ENCODE results near the gene IMPDH1.

IMPDH1 gene

DNA sequence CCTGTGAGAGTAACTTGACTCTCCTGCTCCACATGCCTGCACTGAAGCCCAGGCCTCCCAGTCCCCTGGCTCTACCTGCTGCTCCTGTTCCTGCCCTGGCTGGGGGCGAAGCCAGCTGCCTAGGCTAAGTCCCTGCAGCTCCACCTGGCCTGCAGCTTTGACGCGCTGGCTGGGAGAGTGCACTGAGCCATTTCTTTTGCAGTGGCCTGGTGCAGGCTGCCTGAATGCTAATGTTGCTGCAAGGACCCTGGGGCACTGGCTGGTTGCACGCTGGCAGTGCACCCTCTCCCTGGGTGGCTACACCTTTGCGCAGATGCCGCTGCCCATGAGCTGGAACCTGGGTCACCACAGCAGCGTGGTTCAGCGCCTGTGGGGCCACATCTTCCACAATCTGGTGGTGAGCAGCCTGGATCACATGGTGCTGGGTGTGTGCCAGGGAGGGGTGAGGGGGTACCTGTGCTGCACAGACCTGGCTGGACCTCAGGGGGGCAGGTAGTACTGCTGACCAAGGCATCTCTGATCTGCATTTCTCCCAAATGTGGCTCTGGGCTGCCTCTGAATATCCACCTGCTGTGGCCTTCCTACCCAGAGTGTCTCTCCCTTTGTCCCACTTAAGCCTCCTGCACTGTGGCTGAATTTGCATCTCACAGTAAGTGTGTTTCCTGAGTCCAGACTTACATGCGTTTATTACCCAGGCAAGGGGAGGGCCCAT lies 20.0 kb downstream of the IMPDH1 start:
- no peak for DNase-seq (ENCODE audit: extremely low spot score, insufficient read length, low read depth)
- FAIRE-seq = no peak

DNA sequence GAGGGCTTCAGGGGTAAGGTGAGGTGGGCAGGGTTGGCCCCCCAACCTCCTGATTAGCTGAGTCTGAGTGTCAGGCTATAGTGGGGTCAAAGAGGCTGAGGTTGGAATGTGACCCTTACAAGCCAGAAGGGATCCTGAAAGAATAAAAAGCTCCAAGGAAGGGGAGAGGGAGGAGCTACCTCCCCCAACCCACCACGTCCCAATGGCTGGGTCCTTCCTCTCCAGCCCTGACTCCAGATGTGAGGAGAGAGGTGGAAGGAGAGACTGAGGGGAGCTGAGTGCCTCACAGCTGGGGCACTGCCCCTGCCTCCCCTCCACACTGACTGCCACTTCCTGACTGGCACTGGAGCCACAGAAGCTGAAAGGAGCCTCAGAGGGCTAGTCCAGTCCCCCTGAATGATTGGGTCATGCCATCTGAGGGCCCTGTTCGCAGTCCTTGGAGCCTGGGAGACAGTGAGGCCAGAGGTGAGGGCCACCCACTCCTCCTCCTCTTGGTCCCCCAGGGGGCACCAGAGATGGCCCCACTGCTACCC lies 20.6 kb downstream of the IMPDH1 start:
- FAIRE-seq (no peak), DNase-seq (ENCODE audit: extremely low spot score, insufficient read length, low read depth) (no peak)

DNA sequence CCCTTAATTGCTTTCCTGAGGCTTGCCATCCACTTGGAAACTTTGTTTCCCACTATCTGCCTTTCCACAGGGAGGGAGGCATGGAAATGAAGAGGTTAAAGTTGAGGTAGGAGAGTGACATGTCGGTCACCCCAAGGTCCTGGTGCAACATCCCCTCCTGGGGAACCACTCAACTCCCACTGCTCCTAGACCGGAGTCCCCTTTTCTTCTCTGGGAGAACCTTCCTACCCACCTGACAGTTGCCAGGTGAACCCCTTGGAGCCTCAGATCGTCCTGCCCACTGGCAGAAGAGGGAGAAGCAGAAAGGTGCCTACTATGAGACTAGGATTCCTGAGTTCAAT lies 21.7 kb downstream of the IMPDH1 start:
- DNase-seq (ENCODE audit: extremely low spot score, insufficient read length, low read depth) = no peak
- FAIRE-seq = no peak

DNA sequence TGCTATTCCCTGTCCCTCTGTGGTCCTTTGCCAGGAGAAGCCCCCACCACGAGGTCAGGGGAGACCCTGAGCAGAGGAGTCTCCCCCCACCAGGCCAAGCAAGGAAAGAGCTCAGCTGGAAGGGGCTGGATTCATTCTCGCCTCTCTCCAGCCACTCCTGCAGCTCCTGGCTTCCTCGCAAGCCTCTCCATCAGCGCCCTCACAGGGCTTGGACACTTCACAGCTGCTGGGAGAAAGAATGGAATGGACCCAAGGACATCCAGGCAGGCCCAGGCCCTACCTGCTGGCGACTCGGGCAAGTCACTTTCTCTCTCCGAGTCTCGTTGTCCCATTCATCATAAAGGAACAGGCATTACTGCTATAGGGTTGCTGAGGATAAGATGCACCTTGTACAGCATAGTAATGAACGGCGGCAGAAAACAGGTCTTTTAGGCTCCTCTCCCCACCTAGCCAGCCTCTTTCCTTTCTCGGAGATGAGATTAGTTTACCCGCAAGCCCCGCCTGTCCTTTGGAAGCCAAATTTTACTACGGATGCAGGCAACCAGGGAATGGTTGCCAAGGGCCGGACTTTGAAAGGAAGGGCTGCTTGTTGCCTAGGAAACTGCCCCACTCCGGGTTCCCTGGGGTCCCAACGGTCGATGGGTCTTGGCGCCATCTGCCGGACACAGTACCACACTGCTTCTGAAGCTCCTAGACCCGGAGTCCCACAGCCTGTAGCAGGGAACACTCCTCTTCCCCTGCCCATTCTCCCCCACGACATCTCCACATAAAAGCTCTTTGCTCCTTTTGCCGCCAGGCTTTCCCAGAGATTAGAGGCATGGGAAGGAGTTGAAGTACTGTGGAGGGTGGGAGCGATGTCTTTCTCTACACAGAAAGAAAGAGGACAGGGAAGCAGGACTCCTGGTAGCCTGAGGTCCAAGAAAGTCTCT lies 22.3 kb downstream of the IMPDH1 start:
- DNase-seq (ENCODE audit: extremely low spot score, insufficient read length, low read depth) = peak; percentile 75
- FAIRE-seq = peak; percentile 35

DNA sequence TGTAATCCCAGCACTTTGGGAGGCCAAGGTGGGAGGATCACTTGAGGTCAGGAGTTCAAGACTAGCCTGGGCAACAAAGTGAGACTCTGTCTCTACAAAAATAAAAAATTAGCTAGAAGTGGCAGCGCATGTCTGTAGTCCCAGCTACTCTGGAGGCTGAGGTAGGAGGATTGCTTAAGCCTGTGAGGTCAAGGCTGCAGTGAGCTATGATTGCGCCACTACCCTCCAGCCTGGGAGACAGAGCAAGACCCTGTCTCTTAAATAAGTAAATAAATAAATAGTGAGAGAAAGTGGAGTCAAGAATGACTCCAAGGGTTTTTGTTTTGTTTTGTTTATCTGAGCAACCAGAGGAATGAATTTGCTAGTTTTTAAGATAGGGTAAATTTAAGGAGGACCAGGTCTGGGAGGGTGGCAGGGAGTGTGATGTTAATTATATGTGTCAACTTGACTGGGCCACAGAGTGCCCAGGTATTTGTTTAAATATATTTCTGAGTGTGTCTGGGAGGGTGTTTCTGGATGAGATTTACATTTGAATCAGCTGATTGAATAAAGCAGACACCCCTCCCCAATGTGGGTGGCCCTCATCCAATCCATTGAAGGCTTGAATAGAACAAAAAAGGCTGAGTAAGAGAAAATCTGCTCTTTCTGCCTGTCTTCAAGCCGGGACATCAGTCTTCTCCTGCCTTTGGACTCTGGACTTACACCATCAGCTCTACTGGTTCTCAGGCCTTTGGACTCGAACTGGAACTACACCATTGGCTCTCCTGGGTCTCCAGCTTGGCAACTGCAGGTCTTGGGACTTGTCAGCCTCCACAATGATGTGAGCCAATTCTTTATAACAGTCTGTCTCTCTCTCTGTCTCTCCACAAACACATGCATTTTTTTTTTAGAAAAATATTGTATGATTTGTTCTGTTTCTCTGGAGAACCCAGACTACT lies 23.5 kb downstream of the IMPDH1 start:
- DNase-seq (ENCODE audit: extremely low spot score, insufficient read length, low read depth) (no peak), FAIRE-seq (no peak)

DNA sequence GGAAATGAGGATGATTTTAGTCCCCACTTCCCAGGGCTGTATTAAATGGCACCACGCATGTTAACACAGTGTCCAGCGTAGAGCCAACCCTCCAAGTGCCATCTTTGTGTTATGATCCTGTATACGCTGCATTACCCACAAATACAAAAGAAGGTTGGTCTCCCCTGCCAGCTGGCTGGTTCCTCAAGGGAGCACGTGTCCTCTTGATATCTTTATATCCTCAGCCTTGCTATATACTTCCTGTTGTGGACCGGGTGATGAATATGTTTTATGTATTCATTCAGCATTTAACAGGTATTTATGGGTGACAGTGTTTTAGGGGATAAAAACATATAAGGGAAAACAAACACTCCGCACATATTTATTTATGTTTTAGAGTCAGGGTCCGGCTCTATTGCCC lies 25.1 kb downstream of the IMPDH1 start:
- FAIRE-seq (no peak), DNase-seq (ENCODE audit: extremely low spot score, insufficient read length, low read depth) (no peak)

DNA sequence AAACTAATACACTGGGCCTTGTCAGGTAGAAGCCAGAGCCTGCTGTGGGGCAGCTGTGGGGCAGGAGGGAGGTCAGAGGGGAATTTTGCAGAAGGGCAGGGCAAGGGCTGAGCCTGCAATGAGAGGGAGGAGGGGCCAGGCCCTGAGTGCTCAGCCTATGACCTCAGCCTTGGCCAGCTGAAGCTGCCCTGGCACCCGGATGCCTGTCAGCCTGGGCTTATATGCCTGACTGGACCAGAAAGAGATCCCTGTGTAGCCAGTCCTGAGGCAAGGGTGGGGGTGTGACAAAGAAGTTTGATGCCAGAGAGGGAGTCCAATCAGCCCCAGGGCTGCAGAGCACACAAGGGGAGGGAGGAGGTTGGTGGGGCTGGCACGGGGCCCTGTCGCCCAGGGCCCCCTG lies 26.0 kb downstream of the IMPDH1 start:
- FAIRE-seq (no peak), DNase-seq (ENCODE audit: extremely low spot score, insufficient read length, low read depth) (no peak)

DNA sequence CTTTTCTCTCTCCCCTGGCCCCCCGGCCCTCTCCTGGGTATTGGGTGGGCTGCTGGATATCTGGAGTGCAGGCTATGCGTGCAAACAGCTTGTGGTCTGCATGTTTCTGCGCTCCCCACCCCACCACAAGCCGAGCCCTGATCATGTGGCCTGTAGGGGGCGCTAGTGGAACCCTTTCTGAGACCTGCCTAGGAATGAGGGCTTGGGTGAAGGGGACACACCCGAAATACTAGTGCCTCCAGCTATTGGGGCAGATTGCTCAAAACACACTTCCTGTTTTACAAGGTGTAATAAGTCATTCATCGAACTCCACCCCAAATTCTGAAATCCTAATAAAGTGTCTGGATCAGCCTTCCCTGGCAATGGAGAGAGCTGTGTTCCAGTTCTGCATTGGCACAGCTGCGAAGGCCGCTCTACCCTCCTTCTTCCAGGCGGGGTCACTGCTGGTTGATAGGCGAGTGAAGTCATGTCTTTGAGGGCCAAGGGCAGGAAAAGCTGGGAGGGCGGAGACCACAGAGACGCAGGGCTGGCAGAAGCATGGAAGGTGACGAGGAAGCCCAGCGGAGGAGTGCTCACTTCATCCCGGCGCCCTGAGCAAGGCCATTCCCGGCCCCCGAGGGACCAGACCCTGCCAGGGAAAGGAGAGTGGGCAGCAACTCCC lies 28.5 kb downstream of the IMPDH1 start:
- FAIRE-seq (no peak), DNase-seq (ENCODE audit: extremely low spot score, insufficient read length, low read depth) (no peak)

DNA sequence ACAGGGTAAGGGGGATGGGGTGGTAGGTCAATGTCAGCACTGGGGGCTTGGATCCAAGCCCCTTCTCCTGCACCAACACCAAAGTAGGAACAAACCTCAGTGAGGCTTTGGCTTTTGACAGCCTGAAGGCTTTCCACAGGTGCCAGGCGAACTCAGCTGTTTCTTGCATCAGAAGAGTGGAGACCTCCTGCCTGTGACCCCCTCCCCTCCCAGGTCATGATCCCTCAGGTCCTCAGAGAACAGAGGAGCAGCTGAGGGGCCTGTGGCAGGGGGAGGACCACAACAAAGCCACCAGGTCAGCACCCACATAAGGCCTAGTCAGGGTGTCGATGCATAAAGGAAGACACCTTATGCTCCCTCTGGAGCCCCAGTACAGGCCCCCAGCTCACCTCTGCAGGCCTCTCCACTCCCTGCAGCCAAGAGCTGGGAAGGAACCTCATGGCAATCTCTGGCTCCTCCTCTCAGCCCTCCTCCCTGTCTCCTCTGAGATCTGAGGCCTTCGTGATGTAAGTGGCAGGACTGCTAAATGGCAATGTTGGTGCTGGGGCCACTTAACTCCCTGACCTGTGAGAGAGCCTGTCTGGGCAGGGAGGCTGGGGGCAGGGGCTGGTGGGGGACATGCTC lies 29.2 kb downstream of the IMPDH1 start:
- DNase-seq (ENCODE audit: extremely low spot score, insufficient read length, low read depth) (no peak), FAIRE-seq (no peak)

DNA sequence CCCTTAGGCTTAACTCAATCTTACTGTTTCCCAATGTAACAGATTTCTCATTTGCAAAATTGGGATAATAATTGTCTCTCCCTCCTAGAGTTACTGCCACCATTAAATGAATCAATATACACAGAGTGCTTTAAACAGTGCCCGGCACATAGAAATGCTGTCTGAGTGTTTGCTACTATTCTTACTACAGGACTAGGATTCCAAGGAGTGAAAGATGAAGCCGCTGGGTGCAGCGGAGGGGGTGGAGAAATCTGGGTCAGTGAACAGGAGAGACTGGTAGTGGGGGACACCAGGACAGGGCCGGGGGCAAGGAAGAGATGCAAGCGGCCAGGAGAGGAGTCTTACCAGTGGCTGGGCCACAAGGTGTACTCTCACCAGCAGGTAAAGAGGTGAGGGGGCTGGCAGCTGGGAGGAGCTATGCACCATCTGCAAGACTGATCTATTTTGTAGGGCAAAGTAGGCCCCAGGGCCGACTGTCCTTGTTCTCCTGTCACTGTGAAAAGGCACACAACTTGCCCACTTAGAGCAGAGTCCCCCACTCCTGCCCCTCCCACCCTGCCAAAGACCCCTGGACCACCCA lies 29.8 kb downstream of the IMPDH1 start:
- DNase-seq (ENCODE audit: extremely low spot score, insufficient read length, low read depth) (no peak), FAIRE-seq (no peak)

DNA sequence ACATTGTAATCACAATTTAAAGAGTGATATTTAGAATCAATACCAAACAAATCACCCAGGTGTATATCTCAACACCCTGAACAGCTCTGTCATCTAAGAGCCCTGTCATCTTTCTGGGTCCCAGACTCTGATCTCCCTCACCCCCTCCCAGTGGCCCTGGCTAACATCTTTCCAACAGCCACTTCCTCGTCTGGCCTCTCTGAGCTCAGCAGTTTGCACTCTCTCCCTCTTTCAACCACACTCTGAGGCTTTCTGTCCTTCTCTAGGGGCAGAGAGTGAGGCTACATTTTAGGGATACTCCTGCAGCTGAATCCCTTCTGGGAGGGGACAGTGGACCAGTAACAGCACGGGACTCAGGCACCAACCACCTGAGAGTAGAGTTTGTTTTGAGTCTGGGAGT lies 31.1 kb downstream of the IMPDH1 start:
- FAIRE-seq (no peak), DNase-seq (ENCODE audit: extremely low spot score, insufficient read length, low read depth) (no peak)

DNA sequence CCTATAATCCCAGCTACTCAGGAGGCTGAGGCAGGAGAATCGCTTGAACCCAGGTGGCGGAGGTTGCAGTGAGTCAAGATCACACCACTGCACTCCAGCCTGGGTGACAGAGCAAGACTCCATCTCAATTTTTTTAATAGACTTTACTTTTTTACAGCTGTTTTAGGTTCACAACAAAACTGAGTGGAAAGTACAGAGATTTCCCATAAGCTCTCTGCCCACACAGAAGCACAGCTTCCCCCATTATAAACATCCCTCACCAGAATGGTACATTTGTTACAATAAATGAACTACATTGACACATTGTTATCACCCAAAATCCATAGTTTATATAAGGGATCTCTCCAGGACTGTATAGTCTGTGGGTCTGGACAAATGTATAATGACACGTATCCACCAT lies 33.7 kb downstream of the IMPDH1 start:
- FAIRE-seq = no peak

DNA sequence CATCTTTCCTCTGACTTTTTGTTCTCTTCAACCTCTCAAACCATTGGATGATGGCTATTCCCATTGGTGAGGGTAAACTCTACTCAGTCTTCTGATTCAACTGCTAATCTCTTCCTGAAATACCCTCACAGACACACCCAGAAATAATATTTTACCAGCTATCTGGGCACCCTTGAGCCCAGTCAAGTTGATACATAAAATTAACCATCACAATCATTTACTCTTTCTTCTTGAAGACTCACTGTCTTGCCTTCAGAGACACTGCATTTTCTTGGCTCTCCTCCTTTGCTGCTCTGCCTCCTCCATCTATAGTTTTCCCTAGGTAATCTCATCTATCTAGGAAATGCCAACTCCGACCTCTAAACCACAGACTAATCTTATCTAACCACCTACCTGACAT lies 35.7 kb downstream of the IMPDH1 start:
- DNase-seq (ENCODE audit: extremely low spot score, insufficient read length, low read depth) = no peak
- no peak for FAIRE-seq

More for the DNA sequence above, 33.7 kb downstream of the IMPDH1 start:
- no peak for DNase-seq (ENCODE audit: extremely low spot score, insufficient read length, low read depth)

DNA sequence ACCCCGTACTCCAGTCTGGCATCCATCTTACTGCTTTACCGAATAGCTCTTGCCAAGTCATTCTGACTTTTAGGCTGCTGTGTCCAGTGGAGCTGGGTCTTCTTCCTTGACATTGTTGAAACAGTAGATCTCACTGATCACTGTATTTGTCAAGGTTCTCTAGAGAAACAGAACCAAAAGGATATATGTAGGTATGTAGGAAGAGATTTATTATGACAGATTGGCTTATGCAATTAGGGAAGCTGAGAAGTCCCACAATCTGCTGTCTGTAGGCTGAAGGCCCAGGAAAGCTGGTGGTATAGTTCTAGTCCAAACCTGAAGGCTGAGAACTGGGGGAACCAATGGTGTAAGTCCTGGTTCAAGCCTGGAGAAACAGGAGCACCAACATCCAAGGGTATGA lies 36.2 kb downstream of the IMPDH1 start:
- DNase-seq (ENCODE audit: extremely low spot score, insufficient read length, low read depth) (no peak), FAIRE-seq (no peak)

DNA sequence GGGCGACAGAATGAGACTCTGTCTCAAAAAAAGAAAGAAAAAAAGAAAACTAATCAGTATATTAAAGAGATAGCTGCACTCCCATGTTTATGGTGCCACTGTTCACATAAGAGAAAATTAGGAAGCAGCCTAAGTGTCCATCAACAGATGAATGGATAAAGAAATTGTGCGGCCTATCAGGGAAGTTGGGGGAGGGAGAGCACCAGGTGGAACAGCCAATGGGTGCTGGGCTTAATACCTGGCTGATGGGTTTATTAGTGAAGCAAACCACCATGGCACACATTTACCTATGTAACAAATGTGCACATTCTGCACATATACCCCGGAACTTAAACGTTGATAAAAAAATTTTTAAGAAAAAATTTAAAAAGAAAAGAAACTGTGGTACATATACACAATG lies 39.3 kb downstream of the IMPDH1 start:
- DNase-seq (ENCODE audit: extremely low spot score, insufficient read length, low read depth) (no peak), FAIRE-seq (no peak)

DNA sequence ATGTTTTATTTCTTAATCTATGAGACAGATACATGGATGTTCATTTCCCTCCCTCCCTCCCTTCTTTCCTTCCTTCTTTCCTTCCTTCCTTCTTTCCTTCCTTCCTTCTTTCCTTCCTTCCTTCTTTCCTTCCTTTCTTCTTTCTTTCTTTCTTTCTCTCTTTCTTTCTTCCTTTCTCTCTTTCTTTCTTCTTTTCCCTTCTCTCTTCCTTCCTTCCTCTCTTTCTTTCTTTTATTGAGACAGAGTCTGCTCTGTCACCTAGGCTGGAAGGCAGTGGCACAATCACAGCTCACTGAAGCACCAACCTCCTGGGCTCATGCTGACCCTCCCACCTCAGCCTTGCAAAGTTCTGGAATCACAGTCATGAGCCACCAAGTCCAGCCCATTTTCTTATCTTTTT lies 42.8 kb downstream of the IMPDH1 start:
- FAIRE-seq (no peak), DNase-seq (ENCODE audit: extremely low spot score, insufficient read length, low read depth) (no peak)

DNA sequence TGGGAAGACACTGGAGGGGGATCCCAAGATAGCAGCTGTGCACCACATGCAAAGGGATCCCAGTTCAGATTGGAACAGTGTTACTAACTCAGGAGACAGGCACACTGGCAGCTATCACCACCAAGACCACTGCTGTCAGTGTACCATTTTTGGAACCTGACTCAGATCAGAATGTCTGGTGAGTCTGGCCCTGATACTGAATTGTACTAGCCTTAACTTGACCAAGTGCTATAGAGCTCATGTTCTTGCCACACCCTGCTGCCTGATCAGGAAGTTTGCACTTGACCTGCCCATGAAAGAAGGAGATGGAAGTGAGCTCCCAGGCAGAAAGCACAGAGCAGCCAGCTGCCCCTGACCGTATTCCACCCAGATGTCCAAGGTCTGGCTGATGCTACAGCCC lies 43.5 kb downstream of the IMPDH1 start:
- no peak for DNase-seq (ENCODE audit: extremely low spot score, insufficient read length, low read depth)
- FAIRE-seq = no peak

DNA sequence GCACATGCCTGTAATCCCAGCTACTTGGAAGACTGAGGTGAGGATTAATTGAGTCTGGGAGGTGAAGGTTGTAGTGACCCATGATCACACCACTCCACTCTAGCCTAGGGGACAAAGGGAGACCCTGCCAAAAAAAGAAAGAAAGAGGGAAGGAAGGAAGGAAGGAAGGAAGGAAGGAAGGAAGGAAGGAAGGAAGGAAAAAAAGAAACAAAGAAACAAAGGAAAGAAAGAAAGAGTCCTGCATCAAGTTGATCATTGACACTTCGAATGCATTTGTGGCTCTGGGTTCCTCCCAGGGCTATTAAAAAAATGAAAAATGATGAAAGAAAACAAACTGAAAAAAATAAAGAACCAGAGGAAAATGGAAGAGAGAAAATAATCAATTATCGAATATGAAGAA lies 44.4 kb downstream of the IMPDH1 start:
- FAIRE-seq = no peak
- no peak for DNase-seq (ENCODE audit: extremely low spot score, insufficient read length, low read depth)

Data from GM18507 (cell line).